ENCODE results near the gene CUBN. TPM values are rescaled to one million over a fixed set of nuclear protein-coding genes. Genes with fewer than 3 reads are reported as not detected.

Gene CUBN
- total RNA-seq, 2 experiments from 2014 or later, result 7.9 to 9.2 TPM

DNA sequence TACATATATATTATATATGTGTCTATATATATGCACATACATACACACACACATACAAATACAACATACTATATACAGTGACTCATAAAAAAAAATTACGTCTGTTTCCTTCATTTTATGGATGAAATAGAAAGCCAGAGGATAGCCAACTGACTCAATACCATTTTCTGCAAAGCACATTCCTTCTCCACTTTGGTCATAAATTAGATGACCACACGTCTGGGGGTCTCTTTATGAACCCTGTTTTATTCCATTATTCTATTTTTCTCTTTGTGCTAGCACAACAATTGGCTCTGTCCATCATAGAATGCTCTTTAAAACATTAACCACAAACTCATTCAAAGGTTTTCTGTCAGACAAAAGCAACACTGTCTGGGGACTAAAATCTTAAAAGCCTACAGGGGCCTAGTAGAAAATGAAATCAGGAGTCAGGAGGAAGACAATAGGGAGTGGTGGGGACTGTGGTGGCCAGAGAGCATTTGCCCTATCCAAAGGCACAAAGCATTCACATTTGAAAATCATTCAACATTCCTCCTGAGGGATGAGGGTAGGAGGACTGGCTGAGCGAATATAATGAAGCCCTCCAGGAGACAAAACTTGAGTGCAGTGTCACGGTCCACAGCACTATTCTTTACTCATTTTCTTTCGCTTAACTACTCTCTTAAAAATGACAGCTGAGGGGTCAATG, 4.3 kb downstream of the CUBN start:
- Mint-ChIP-seq H3K4me3 (no peak overlapping the region), H3K4me1 (ENCODE audit: low read depth) (no peaks in the 10 kb centered on the region), H3K27me3 (no peaks in the 10 kb centered on the region), H3K27ac (no peak overlapping the region), H3K9me3 (no peaks in the 10 kb centered on the region), H3K36me3 (ENCODE audit: low read depth) (peaks cover 58% of the 10 kb centered on the region)
- no peaks in the 10 kb centered on the region for H3K27me3 ChIP-seq (ENCODE audit: control insufficient read depth in 1 of 2, insufficient read depth in 2 of 2, low read length in 2 of 2)
- H3K4me1 ChIP-seq (ENCODE audit: insufficient read depth, low read length), result no peaks in the 10 kb centered on the region
- intact Hi-C loops (cut with DNase I, micrococcal nuclease), result no loop called here
- peaks cover 9% of the 10 kb centered on the region for H3K36me3 ChIP-seq (ENCODE audit: insufficient read depth, low read length)
- ChIA-PET CTCF (no interaction called here), POLR2A (no interaction called here)
- no peaks in the 10 kb centered on the region for H3K9me3 ChIP-seq (ENCODE audit: control insufficient read depth in 1 of 2, insufficient read depth in 1 of 2, low read length in 2 of 2)
- H3K27ac ChIP-seq (ENCODE audit: low read depth in 1 of 2, low read length in 2 of 2), result no peak overlapping the region
- ATAC-seq (ENCODE audit: poor library complexity) (no peak), DNase-seq (no peak)
- TF ChIP-seq, protein P1, sequence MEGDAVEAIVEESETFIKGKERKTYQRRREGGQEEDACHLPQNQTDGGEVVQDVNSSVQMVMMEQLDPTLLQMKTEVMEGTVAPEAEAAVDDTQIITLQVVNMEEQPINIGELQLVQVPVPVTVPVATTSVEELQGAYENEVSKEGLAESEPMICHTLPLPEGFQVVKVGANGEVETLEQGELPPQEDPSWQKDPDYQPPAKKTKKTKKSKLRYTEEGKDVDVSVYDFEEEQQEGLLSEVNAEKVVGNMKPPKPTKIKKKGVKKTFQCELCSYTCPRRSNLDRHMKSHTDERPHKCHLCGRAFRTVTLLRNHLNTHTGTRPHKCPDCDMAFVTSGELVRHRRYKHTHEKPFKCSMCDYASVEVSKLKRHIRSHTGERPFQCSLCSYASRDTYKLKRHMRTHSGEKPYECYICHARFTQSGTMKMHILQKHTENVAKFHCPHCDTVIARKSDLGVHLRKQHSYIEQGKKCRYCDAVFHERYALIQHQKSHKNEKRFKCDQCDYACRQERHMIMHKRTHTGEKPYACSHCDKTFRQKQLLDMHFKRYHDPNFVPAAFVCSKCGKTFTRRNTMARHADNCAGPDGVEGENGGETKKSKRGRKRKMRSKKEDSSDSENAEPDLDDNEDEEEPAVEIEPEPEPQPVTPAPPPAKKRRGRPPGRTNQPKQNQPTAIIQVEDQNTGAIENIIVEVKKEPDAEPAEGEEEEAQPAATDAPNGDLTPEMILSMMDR (IDR thresholded peaks at IDR 0.05), result no peak
- no peak overlapping the region for H3K4me3 ChIP-seq (ENCODE audit: low read length)

DNA sequence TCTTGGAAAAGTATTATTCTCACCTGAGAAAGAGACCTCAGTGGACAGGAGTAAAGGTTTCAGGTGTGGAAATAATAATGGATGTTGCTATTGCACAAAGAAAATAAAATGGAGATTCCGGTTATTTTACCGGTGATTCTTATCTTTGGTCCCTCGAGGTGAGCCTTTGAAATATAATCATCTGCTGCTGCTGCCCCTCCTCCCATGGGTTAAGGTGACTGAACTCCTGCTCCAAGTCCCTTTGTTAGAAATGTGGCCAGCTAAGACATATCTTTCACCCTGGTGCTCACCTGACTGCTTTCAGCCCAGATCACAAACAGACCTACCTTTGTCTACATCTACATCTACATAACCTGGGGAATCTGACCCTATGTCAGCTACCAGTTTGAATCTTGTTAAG, 5.7 kb downstream of the CUBN start:
- POLR2A ChIA-PET, result no interaction called here
- DNase-seq (no peak), ATAC-seq (ENCODE audit: poor library complexity) (no peak)
- no peak overlapping the region for H3K4me3 ChIP-seq (ENCODE audit: low read length)
- CTCF ChIA-PET, result no interaction called here
- Mint-ChIP-seq H3K4me1 (ENCODE audit: low read depth) (no peaks in the 10 kb centered on the region), H3K27ac (no peak overlapping the region), H3K9me3 (no peaks in the 10 kb centered on the region), H3K36me3 (ENCODE audit: low read depth) (peaks cover 72% of the 10 kb centered on the region), H3K27me3 (no peaks in the 10 kb centered on the region), H3K4me3 (no peak overlapping the region)
- no peaks in the 10 kb centered on the region for H3K27me3 ChIP-seq (ENCODE audit: control insufficient read depth in 1 of 2, insufficient read depth in 2 of 2, low read length in 2 of 2)
- H3K27ac ChIP-seq (ENCODE audit: low read depth in 1 of 2, low read length in 2 of 2), result no peak overlapping the region
- peaks cover 10% of the 10 kb centered on the region for H3K36me3 ChIP-seq (ENCODE audit: insufficient read depth, low read length)
- no peaks in the 10 kb centered on the region for H3K4me1 ChIP-seq (ENCODE audit: insufficient read depth, low read length)
- intact Hi-C loops (cut with DNase I, micrococcal nuclease), result no loop called here
- no peaks in the 10 kb centered on the region for H3K9me3 ChIP-seq (ENCODE audit: control insufficient read depth in 1 of 2, insufficient read depth in 1 of 2, low read length in 2 of 2)
- TF ChIP-seq, protein P1 (IDR thresholded peaks at IDR 0.05), result no peak

DNA sequence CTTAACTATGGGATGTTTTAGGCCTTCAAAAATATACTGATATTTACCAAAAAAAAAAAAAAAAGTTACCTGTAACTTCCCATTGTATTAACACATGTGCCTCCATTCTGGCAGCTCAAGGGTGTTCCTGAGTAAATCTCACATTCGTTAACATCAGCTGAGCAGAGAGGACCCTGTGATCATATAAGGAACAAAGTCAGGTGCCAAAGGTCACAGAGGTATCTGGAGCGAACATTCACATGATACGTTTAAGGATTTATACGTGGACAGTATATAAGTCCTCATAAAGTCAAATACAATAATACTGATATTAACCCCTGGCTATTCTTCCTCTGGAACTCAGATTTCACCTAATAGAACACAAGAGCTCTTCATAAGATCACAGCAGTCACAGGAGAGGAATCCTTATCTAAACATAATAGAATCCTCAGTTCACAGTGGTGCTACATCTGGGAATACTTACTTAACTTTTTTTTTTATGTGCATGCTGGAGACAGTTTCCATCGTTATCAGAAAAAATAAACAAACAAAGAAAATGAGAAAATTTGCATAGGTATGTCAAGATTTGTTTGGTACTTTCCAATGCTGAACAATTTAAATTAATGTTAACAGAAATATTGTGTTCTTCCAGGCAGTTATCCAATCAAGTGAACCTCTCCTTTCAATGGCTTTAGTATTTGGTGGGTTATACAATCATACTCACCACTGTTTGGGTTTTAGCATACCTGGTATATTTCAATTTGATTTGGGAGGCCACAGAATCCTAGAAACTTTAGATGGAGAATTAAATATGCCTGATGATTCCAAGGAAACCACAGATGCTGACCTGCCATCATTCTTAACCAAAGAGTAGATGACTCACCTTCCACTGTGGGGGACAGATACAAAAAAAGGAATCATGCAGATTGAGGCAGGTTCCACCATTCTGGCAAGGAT, 6.6 kb downstream of the CUBN start:
- Mint-ChIP-seq H3K36me3 (ENCODE audit: low read depth) (peaks cover 75% of the 10 kb centered on the region), H3K27me3 (no peaks in the 10 kb centered on the region), H3K27ac (no peak overlapping the region), H3K4me1 (ENCODE audit: low read depth) (no peaks in the 10 kb centered on the region), H3K9me3 (no peaks in the 10 kb centered on the region), H3K4me3 (no peak overlapping the region)
- ChIA-PET CTCF (no interaction called here), POLR2A (interaction anchor here (0.5 kb wide), 1 partner anchor 576 kb away, joined by 3 read pairs; no protein-coding TSS in a partner anchor)
- intact Hi-C loops (cut with DNase I, micrococcal nuclease), result no loop called here
- TF ChIP-seq, protein P1 (IDR thresholded peaks at IDR 0.05), result no peak
- H3K4me1 ChIP-seq (ENCODE audit: insufficient read depth, low read length), result no peaks in the 10 kb centered on the region
- H3K27me3 ChIP-seq (ENCODE audit: control insufficient read depth in 1 of 2, insufficient read depth in 2 of 2, low read length in 2 of 2), result no peaks in the 10 kb centered on the region
- no peaks in the 10 kb centered on the region for H3K9me3 ChIP-seq (ENCODE audit: control insufficient read depth in 1 of 2, insufficient read depth in 1 of 2, low read length in 2 of 2)
- no peak for DNase-seq
- peaks cover 10% of the 10 kb centered on the region for H3K36me3 ChIP-seq (ENCODE audit: insufficient read depth, low read length)
- no peak overlapping the region for H3K4me3 ChIP-seq (ENCODE audit: low read length)
- H3K27ac ChIP-seq (ENCODE audit: low read depth in 1 of 2, low read length in 2 of 2), result no peak overlapping the region
- no peak for ATAC-seq (ENCODE audit: poor library complexity)

Data from CD4-positive, alpha-beta T cell (primary cell).